HG02970 (cell line): Measurements from ENCODE around the gene ARL2BP.

Experiments
- ATAC-seq: cut with Tn5 transposase; IDR thresholded peaks from one replicate; pipeline ENCODE4 v1.9.1; 2021; ENCODE audit warnings: mild to moderate bottlenecking, moderate library complexity, moderate number of reproducible peaks; ENCODE audit not compliant: unreplicated experiment, low FRiP score

The ARL2BP gene

DNA sequence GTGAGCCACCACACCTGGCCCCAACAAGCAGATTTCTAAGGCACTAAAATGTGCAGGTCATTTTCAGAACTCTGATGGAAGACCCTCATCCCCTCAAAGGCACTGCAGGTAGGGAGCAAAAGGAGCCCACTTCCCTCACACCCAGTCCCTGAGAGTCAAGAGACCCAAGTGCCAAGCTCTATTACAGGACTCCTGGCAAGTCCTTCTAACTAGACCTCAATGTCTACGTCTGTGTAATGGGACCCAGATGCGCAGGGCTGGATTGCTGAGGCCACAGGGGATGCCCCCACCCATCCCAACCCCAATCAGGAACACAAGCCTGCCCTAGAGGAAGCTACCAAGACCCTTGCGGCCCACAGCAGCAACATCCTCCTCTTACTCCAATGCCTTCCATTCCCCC, 36.7 kb downstream of the ARL2BP start:
- ATAC-seq, result no peak

DNA sequence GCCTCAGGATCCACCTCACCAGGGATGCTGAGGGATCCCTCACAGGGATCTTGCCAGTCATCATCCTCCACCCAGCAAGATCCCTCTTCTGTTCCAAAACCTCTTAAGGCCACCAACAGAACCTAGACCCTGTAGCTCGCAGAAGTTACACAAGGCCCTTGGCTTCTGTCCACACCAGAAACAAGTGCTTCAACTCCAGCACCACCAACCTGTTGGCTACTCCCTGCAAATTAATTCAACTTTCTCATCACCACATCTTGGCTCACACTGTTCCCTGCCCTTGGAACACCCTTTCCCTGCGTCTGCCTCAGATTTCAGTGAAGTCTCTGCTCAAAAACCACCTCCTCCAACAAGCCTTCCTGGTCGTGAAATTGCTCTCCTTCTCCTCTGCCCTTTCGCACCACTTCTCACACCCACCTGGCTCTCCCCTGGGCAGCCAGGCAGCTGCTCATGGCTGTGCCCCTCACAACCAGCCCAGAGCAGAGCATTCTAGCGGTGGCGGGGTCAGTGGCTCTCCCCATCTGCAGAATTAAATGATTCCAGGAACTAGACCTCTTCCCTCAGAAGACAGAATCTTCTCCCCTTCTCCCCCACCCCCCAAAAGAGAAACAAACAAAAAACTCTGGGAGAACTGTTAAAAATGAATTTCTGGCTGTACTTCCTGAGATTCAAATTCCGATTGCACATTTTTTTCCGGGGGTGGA, 37.6 kb downstream of the ARL2BP start:
- no peak for ATAC-seq

- no peak for ATAC-seq
Measured at GRCh38 chr16:57283214-57283958, 38.3 kb downstream of the ARL2BP start.

- ATAC-seq, result no peak
Measured at GRCh38 chr16:57283959-57284208, 38.8 kb downstream of the ARL2BP start.

DNA sequence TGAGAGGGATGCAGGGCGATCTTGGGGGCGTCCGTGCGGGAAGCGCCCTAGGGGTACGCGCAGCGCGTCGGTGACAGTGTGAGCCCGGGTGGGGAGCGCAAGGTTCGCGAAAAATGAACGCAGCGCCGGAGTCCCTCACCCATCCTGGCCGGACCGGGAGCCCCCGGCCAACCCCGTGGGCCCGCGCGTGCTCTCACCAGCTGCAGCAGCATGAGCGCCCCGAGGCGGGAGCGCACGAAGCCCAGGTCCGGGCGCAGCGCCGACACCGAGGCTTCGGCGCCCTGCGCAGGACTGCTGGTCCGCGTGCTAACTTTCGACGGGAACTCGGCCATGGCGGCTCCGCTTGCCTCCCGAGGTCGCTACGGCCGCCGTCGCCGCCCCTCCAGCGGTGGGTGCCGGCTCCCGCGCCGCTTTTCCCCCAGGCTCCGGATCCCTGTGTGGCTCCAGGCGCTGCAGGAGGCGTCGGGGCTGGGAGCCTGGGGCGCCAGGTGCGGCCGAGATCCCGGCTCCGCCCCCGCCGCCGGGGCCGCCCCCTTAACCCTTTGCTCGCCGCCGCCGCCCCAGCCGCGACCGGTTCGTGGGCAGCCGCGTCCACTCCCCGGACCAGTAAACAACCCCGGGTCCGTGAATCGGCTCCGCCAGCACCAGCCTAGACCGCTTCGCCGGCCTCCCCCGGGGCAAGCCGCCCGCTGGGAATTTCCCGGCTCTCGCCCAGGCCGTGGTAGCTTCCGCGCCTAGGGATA, 39.3 kb downstream of the ARL2BP start, which contains the start of gene PLLP:
PLLP (minus strand) TSS at position 464 of the 743 bp plus-strand sequence; CDS start at position 332, 132 bp downstream.
- no peak for ATAC-seq

DNA sequence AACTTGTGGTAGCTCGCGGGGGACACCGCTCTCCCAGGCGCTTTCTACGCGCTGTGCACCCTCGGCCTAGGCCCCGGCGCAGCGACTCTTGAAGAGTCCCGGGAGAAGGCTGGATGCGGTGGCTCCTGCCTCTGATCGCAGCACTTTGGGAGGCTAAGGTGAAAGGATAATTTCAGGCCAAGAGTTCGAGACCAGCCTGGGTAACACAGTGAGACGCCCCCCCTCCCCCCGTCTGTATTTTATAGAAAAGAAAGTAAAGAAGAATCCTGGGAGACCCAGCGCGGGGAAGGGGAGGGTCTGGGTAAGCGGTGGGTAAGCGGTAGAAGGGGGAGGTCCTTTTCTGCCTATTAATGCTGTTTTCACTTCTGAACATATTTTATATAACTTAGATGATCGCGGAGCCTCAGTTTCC, 39.9 kb downstream of the ARL2BP start:
- no peak for ATAC-seq

DNA sequence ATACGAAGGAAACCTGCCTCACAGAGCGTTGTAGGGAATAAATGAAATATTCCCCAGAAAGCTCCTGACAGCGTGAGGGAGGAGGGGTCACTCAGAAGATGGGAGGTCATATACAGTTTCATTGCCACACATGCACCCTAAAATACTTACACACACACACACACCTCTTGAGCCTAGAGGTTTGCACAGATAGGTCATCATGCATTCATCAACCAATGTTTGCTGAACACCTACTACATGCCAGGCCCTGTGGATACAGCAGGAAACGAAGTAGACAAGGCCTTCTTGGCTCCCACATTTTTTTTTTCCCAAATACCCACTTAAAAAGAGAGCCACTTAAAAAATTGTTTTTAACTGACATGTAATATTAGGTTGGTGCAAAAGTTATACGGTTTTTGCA, 40.3 kb downstream of the ARL2BP start:
- ATAC-seq, result no peak

- no peak for ATAC-seq
Measured at GRCh38 chr16:57289391-57290257, 44.6 kb downstream of the ARL2BP start.

DNA sequence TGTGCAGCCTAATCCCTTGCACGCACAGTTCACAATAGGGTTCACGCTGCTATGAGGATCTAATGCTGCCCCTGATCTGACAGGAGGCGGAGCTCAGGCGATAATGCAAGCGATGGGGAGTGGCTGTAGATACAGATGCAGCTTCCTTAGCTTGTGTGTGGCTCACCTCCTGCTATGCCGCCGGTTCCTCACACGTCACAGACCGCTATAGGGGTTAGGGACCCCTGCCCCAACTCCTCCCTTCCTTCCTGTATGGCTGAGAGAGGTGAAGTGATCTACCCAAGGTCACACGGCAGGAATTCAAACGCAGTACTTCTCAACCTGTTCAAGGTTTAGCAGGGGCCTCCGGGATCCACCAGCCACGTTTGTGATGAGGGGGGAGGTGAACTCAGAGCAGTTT, 52.8 kb downstream of the ARL2BP start:
- ATAC-seq, result no peak

DNA sequence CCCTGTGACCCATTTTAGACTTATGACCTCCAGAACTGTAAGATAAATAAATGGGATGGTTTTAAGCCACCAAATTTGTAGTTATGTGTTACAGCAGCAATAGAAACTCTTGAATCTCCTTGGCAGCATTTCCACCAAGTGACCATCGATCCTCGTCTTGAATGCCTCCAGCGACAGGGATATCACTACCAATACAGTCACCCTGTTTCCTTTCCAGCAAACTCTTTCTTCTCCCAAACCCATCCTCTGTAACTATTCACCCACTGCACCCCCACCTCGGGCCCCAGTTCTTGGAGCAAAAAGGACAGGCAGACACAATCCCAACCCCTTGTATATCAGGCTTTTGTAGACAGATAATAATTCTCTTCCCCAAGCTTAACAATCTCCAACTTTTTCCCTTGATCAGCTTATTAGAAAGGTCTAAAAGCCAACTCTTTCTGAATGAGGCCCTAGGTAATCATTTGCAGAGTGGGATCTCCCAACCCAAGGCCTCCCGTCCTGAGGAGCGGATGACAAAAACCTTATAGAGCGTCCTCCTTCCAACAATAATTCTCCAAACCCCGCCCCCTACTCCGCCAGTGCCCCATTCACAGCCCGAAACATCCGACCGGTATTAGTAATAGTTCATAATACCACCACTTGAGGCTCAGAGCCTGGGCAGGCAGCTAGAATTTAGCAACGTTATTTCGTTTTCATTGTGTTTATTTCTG, 54.1 kb downstream of the ARL2BP start:
- ATAC-seq, result peak; percentile 12

- ATAC-seq, result peak; percentile 59
Measured at GRCh38 chr16:57299719-57300386, 54.8 kb downstream of the ARL2BP start.

DNA sequence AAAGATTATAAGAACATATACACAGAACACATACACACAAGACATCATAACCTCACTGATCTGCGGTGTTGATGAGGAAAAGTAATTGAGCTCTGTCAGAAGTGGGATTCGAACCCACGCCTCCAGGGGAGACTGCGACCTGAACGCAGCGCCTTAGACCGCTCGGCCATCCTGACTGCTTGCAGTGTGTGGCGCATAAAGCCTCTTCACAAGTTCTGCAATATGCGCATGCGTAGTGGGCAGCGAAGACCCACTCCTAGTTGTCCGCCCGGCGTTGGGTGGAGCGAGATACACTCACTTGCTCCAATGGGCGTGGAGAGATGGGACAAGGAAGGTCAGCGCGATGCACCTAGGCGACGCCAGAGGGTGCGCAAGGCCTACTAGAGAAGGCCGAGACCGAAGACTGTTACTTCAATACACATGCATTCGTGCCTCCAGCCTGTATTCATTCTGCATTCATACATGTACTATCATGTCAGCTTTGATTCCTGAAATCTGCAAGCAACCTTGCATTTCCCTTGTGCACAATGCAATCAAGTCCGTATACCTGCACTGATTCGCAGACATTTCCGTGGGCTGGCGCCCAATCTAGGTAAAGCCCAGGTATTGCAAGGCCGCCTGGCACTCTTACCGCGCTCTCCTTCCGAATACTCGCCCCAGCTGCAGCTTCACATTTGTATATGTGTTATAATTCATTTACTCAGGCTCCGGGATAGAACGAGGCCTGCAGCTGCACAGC, 55.5 kb downstream of the ARL2BP start:
- ATAC-seq, result peak; percentile 82

DNA sequence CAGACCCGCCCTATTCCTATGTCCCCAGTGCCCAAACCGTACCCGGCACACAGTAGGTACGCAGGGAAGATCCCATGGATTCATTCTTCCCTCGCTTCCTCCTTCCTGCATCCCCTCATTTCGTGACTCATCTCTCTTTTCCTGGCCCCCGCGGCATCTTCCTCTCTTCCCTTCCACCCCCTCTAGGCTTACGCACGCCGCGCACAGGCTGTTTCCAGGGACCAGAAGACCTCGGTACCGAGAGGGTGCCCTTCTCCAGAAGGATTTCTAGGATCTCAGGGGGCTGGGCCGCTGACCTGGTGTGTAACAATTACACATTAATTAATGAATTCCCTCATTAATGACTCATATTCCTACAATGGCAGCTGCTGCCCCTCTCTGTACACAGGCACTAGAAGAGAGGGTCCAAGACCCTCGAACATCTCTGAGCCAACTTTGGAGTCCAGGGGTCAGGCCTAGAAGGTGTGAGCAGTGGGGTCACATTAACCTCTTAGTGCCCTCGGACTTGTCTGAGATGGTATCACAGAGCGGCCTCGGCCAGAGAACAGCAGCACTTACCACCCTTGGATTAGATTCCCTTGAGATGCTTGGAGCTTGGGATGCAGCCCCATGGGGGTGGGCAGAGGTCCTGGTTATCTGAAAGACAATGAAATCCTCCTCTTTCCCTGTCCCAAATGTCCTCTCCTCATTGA, 56.2 kb downstream of the ARL2BP start:
- ATAC-seq, result no peak
